Keratinocyte (primary cell): ENCODE measurements around the gene LARGE1. TPM values are rescaled to one million over a fixed set of nuclear protein-coding genes. Genes with fewer than 3 reads are reported as not detected.
A peak's percentile ranks its signal among the peaks of the same experiment; 100 is the strongest.

Source experiments
- DNase-seq: peaks from one replicate; pipeline ENCODE4 v3.0.0-alpha.2; 2011; ENCODE audit warnings: low read depth, missing footprints, low spot score
- FAIRE-seq: peaks from 2 replicates; lab custom pipeline; 2011; peaks lifted over from hg19 to GRCh38; lab: Jason Lieb, UNC
- H2AFZ ChIP-seq: 2 replicates; pipeline ENCODE4 v1.6.0; 2012; ENCODE audit warnings: low read length, control low read depth, inconsistent platforms; ENCODE audit not compliant: control insufficient read depth
- H3K27ac ChIP-seq: 2 replicates; pipeline ENCODE4 v1.5.1; 2011; ENCODE audit warnings: low read length; ENCODE audit not compliant: control insufficient read depth, insufficient read depth
- H3K27me3 ChIP-seq: 3 replicates; pipeline ENCODE4 v1.6.0; 2011; ENCODE audit warnings: low read length; ENCODE audit not compliant: control insufficient read depth, insufficient read depth; ENCODE audit errors: extremely low read depth
- H3K36me3 ChIP-seq, 2 experiments: 2 replicates in 1 of 2; 3 replicates in 1 of 2; pipeline ENCODE4 v1.5.1; 2011; ENCODE audit warnings: low read length in 2 of 2, mild to moderate bottlenecking in 1 of 2; ENCODE audit not compliant: control insufficient read depth in 2 of 2, insufficient read depth in 2 of 2; ENCODE audit errors: extremely low read depth in 1 of 2
- H3K4me1 ChIP-seq: 3 replicates; pipeline ENCODE4 v1.5.1; 2011; ENCODE audit warnings: low read length; ENCODE audit not compliant: control insufficient read depth, insufficient read depth; ENCODE audit errors: extremely low read depth
- H3K4me2 ChIP-seq: 3 replicates; pipeline ENCODE4 v1.6.0; 2011; ENCODE audit warnings: low read depth, low read length; ENCODE audit not compliant: control insufficient read depth, insufficient read depth; ENCODE audit errors: extremely low read depth
- H3K4me3 ChIP-seq, 3 experiments: fragments of 200-600 bp in 1 of 3; sonication (generic) in 1 of 3; 2 replicates in 2 of 3; 3 replicates in 1 of 3; pipeline ENCODE4 v1.5.1; 2011 to 2016; ENCODE audit warnings: low read length in 3 of 3, mild to moderate bottlenecking in 3 of 3, control low read depth in 2 of 3, inconsistent platforms in 1 of 3, low read depth in 1 of 3, mixed read lengths in 1 of 3, mixed run types in 1 of 3, moderate library complexity in 1 of 3; ENCODE audit not compliant: control insufficient read depth in 2 of 3, insufficient read depth in 2 of 3; ENCODE audit errors: extremely low read depth in 1 of 3
- H3K79me2 ChIP-seq: 2 replicates; pipeline ENCODE4 v1.6.0; 2012; ENCODE audit warnings: low read length; ENCODE audit not compliant: control insufficient read depth, insufficient read depth
- H3K9ac ChIP-seq: 3 replicates; pipeline ENCODE4 v1.6.0; 2011; ENCODE audit warnings: low read length; ENCODE audit not compliant: control insufficient read depth, insufficient read depth; ENCODE audit errors: extremely low read depth
- H3K9me1 ChIP-seq: 3 replicates; pipeline ENCODE4 v1.6.0; 2011; ENCODE audit warnings: low read length; ENCODE audit not compliant: control insufficient read depth, insufficient read depth; ENCODE audit errors: extremely low read depth
- H3K9me3 ChIP-seq: 2 replicates; pipeline ENCODE4 v1.5.1; 2012; ENCODE audit warnings: low read depth, low read length; ENCODE audit not compliant: control insufficient read depth
- H4K20me1 ChIP-seq: 3 replicates; pipeline ENCODE4 v1.6.0; 2011; ENCODE audit warnings: low read length; ENCODE audit not compliant: control insufficient read depth, insufficient read depth; ENCODE audit errors: extremely low read depth
- CTCF ChIP-seq, 3 experiments: IDR thresholded peaks in 1 of 3; conservative IDR thresholded peaks in 1 of 3; optimal IDR thresholded peaks in 1 of 3; 2 replicates in 2 of 3; 3 replicates in 1 of 3; pipeline versions ENCODE3 to v1.5.1; 2011; ENCODE audit warnings: low read length in 3 of 3, mild to moderate bottlenecking in 3 of 3, moderate library complexity in 2 of 3, control low read depth in 1 of 3, inconsistent platforms in 1 of 3; ENCODE audit not compliant: insufficient read depth in 2 of 3; ENCODE audit errors: extremely low read depth in 1 of 3
- EZH2 ChIP-seq: IDR thresholded peaks from one replicate; pipeline ENCODE4 v1.6.1; 2012; ENCODE audit warnings: inconsistent platforms, mild to moderate bottlenecking, low read length, moderate library complexity
- dilution Hi-C: fragments of 300-500 bp; cut with MboI; formaldehyde crosslinking; loops from one replicate; pipeline ENCODE4 v1.7.0; 2020; ENCODE audit warnings: low sequenced_read_pairs; ENCODE audit not compliant: extremely low pct_ligation_motif_present
- polyA plus RNA-seq, 5 experiments: library from polyadenylated mRNA; depleted of rRNA in 3 of 5; stranded (reverse) in 3 of 5; stranded (forward) in 1 of 5; unstranded in 1 of 5; fragments of >200 nt; gene quantifications; 1 replicate in 1 of 5; 2 replicates in 3 of 5; 3 replicates in 1 of 5; pipeline versions ENCODE4 v1.2.1 to v1.2.3, GENCODE V29; 2011 to 2012; ENCODE audit warnings: missing spikeins in 2 of 5, low read depth in 1 of 5, low replicate concordance in 1 of 5

The LARGE1 gene
- polyA plus RNA-seq, 1 donor (not counting 4 experiments of a cell fraction or from before 2014, with no cell fraction given) = 4.5 TPM

GRCh38 chr22:33329398-33329797 is 590.9 kb downstream of the LARGE1 start:
- H3K79me2 ChIP-seq = no peaks in the 10 kb centered on the region
- FAIRE-seq = no peak

GRCh38 chr22:33328789-33329296 is 591.4 kb downstream of the LARGE1 start:
- DNase-seq = peak; percentile 83
- peak overlapping the region; percentile 45 for H3K4me2 ChIP-seq
- no peaks in the 10 kb centered on the region for H4K20me1 ChIP-seq

More at GRCh38 chr22:33329398-33329797, 590.9 kb downstream of the LARGE1 start:
- no peaks in the 10 kb centered on the region for H3K36me3 ChIP-seq
- no peak overlapping the region for H3K9ac ChIP-seq
- H3K4me3 ChIP-seq = peak overlapping the region in 1 of 3 experiments; percentile 7
- H3K4me2 ChIP-seq = peak overlapping the region; percentile 45
- dilution Hi-C loops = no loop called here
- H3K4me1 ChIP-seq = peaks cover 11% of the 10 kb centered on the region
- peaks cover 2% of the 10 kb centered on the region for H3K9me3 ChIP-seq
- H4K20me1 ChIP-seq = no peaks in the 10 kb centered on the region
- H2AFZ ChIP-seq = no peak overlapping the region
- no peaks in the 10 kb centered on the region for H3K9me1 ChIP-seq
- no peak for DNase-seq
- TF ChIP-seq CTCF (optimal IDR thresholded peaks at IDR 0.05 in 1 of 3, IDR thresholded peaks at IDR 0.05 in 1 of 3, conservative IDR thresholded peaks at IDR 0.05 in 1 of 3; ENCODE audit: extremely low read depth in 1 of 3, insufficient read depth in 2 of 3, low read length in 3 of 3) (no peak), EZH2 (no peak)
- H3K27ac ChIP-seq = peak overlapping the region; percentile 8
- no peaks in the 10 kb centered on the region for H3K27me3 ChIP-seq

More at GRCh38 chr22:33328789-33329296, 591.4 kb downstream of the LARGE1 start:
- Histone ChIP-seq H2AFZ (no peak overlapping the region), H3K4me3 (no peak overlapping the region), H3K4me1 (peaks cover 11% of the 10 kb centered on the region), H3K27ac (no peak overlapping the region), H3K36me3 (no peaks in the 10 kb centered on the region), H3K9me1 (no peaks in the 10 kb centered on the region), H3K9ac (no peak overlapping the region), H3K79me2 (no peaks in the 10 kb centered on the region), H3K9me3 (peaks cover 2% of the 10 kb centered on the region), H3K27me3 (no peaks in the 10 kb centered on the region)
- dilution Hi-C loops = no loop called here
- FAIRE-seq = peak; percentile 88
- no peak for TF ChIP-seq EZH2
- no peak for TF ChIP-seq CTCF (optimal IDR thresholded peaks at IDR 0.05 in 1 of 3, IDR thresholded peaks at IDR 0.05 in 1 of 3, conservative IDR thresholded peaks at IDR 0.05 in 1 of 3; ENCODE audit: extremely low read depth in 1 of 3, insufficient read depth in 2 of 3, low read length in 3 of 3)
